HL-60 (cell line): ENCODE results near the gene SLC6A7.
"Not testable (repeated sequence)": the region's sequence is repeated elsewhere in the genome, so short reads cannot be mapped to it uniquely, and the experiment has no call there.

Experiments
- GABPA ChIP-seq: IDR thresholded peaks from 2 replicates; pipeline ENCODE4 v1.6.1; 2012; ENCODE audit warnings: low read depth
- POLR2AphosphoS5 ChIP-seq: IDR thresholded peaks from 2 replicates; pipeline ENCODE4 v1.6.1; 2012; ENCODE audit warnings: low read depth
- TF ChIP-seq, protein P1 (sequence below): IDR thresholded peaks from one replicate; pipeline ENCODE4 v1.5.1; 2011; ENCODE audit warnings: low read length, control low read depth, inconsistent platforms; ENCODE audit not compliant: insufficient read depth

- TF ChIP-seq, protein P1, sequence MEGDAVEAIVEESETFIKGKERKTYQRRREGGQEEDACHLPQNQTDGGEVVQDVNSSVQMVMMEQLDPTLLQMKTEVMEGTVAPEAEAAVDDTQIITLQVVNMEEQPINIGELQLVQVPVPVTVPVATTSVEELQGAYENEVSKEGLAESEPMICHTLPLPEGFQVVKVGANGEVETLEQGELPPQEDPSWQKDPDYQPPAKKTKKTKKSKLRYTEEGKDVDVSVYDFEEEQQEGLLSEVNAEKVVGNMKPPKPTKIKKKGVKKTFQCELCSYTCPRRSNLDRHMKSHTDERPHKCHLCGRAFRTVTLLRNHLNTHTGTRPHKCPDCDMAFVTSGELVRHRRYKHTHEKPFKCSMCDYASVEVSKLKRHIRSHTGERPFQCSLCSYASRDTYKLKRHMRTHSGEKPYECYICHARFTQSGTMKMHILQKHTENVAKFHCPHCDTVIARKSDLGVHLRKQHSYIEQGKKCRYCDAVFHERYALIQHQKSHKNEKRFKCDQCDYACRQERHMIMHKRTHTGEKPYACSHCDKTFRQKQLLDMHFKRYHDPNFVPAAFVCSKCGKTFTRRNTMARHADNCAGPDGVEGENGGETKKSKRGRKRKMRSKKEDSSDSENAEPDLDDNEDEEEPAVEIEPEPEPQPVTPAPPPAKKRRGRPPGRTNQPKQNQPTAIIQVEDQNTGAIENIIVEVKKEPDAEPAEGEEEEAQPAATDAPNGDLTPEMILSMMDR = not testable (repeated sequence)
- not testable (repeated sequence) for TF ChIP-seq POLR2AphosphoS5, GABPA
These were observed 43.8 kb downstream of the SLC6A7 start for GRCh38 chr5:150233706-150234105.
